Epithelial cell of proximal tubule (primary cell): Measurements from ENCODE around the gene DEAF1. TPM values are rescaled to one million over a fixed set of nuclear protein-coding genes. Genes with fewer than 3 reads are reported as not detected.
"Not testable (repeated sequence)": the region's sequence is repeated elsewhere in the genome, so short reads cannot be mapped to it uniquely, and the experiment has no call there.

ENCODE experiments used
- DNase-seq: peaks from one replicate; pipeline ENCODE4 v3.0.0-alpha.2; 2011; ENCODE audit warnings: low read depth
- H3K4me3 ChIP-seq: 2 replicates; pipeline ENCODE4 v1.5.1; 2011; ENCODE audit warnings: low read depth, mild to moderate bottlenecking, low read length
- total RNA-seq: library from RNA; depleted of rRNA; stranded (reverse); fragments of >200 nt; gene quantifications from 2 replicates; pipeline ENCODE4 v1.2.3, GENCODE V29; 2015
- TF ChIP-seq, protein P1 (sequence below): conservative IDR thresholded peaks from 2 replicates; pipeline ENCODE4 v1.5.1; 2012; ENCODE audit warnings: low read depth, mild to moderate bottlenecking, low read length

Gene DEAF1
- total RNA-seq, 1 donor from 2014 or later, result 38.2 TPM

DNA sequence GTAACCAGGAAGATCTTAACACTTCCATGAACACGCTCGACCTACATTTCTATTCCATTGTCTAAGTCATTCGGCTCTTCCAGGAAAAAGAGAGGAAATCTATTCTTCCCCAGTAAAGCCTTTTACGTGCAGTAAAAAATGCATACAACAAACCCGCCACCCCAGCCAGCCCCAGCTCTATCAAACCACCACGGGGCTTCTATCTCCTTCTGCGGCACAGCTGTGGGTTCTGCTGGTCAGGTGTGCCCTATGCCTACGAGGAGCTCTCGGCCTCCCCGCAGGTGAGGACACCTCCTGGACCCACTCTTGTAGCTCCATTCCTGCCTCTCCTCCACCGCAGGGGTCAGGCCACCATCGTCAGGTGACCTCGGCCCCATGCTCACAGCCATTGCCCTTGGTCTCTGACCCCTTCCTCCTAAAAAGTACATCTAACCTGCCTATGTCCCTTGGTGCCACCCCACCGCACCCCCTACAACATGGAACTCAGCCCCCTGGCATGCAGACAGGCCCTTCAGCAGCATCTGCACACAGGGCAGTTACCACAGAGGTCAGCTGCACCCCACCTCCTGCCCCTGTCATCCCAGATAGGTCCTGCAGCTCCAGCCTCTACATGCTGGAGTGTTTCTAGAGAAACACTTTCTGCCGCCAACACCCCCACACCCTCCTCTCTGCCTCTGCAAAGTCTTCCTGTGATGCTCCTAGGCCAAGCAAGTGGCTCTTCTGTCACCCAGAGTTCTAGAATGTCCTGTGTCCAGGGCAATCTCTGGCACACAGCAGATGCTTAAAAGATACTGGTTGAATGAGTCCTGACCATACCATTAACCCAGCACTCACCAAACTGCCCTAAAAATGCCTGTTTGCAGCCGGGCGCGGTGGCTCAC, 3.1 kb downstream of the DEAF1 start:
- DNase-seq, result no peak
- TF ChIP-seq, protein P1, sequence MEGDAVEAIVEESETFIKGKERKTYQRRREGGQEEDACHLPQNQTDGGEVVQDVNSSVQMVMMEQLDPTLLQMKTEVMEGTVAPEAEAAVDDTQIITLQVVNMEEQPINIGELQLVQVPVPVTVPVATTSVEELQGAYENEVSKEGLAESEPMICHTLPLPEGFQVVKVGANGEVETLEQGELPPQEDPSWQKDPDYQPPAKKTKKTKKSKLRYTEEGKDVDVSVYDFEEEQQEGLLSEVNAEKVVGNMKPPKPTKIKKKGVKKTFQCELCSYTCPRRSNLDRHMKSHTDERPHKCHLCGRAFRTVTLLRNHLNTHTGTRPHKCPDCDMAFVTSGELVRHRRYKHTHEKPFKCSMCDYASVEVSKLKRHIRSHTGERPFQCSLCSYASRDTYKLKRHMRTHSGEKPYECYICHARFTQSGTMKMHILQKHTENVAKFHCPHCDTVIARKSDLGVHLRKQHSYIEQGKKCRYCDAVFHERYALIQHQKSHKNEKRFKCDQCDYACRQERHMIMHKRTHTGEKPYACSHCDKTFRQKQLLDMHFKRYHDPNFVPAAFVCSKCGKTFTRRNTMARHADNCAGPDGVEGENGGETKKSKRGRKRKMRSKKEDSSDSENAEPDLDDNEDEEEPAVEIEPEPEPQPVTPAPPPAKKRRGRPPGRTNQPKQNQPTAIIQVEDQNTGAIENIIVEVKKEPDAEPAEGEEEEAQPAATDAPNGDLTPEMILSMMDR, result no peak
- H3K4me3 ChIP-seq, result no peak overlapping the region

- no peak for DNase-seq
- no peak overlapping the region for H3K4me3 ChIP-seq
- TF ChIP-seq, protein P1, result no peak
These were observed 4.0 kb downstream of the DEAF1 start for GRCh38 chr11:690738-691633.

- DNase-seq, H3K4me3 ChIP-seq: not testable (repeated sequence)
These were observed 4.8 kb downstream of the DEAF1 start for GRCh38 chr11:690244-690643.

DNA sequence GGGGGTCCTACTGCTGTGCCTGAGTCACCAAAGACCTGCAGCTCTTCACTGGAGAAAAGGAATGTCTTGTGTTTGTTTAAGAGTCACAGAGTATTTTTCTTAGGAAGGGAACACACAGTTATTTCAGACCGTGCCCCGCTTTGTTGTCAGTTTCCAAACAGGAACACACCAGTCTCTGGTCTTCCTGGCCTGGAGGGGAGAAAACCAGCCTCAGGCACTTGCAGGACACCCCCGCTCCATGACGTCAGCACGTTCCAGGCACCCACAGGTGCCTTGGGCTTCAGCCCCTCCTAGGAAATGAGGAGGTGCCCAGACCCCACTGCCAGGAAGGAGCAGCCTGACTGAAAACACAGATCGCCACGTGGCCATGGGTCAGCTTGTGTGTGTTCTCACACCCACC, 5.4 kb downstream of the DEAF1 start:
- H3K4me3 ChIP-seq, result no peak overlapping the region
- TF ChIP-seq, protein P1, result no peak
- DNase-seq, result no peak

DNA sequence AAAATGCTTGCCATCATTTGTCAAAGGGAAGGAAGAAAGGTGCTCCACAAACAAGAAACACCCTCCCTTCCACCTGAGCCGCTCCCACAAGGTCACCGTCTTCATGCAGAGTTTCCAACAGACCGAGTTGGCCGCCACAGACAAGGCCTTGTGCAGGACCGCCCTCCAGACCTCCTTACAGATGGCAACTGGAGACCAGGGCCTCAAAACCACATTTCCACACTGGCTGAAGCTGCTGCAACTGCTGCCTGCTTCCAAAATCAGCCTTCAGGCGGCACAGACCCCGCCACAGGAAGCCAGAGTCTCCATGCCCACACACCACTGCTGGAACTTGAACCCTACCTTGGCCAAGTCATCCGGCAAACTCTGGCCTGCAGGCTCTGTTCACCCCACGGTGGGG, 6.3 kb downstream of the DEAF1 start:
- DNase-seq, result no peak
- TF ChIP-seq, protein P1, result no peak

GRCh38 chr11:687751-688150, 7.3 kb downstream of the DEAF1 start:
- no peak overlapping the region for H3K4me3 ChIP-seq
- TF ChIP-seq, protein P1, result no peak
- DNase-seq, result no peak

More for the DNA sequence above, 6.3 kb downstream of the DEAF1 start:
- no peak overlapping the region for H3K4me3 ChIP-seq

- TF ChIP-seq, protein P1, result no peak
- no peak for DNase-seq
- no peak overlapping the region for H3K4me3 ChIP-seq
These were observed 8.4 kb downstream of the DEAF1 start for GRCh38 chr11:686451-687243.
